HG03460 (cell line): ENCODE measurements around the gene GH2.
A peak's percentile ranks its signal among the peaks of the same experiment; 100 is the strongest.
"Not testable (repeated sequence)": the region's sequence is repeated elsewhere in the genome, so short reads cannot be mapped to it uniquely, and the experiment has no call there.

Experiments used
- ATAC-seq: cut with Tn5 transposase; IDR thresholded peaks from one replicate; pipeline ENCODE4 v1.9.1; 2021; ENCODE audit not compliant: unreplicated experiment

GH2 gene

DNA sequence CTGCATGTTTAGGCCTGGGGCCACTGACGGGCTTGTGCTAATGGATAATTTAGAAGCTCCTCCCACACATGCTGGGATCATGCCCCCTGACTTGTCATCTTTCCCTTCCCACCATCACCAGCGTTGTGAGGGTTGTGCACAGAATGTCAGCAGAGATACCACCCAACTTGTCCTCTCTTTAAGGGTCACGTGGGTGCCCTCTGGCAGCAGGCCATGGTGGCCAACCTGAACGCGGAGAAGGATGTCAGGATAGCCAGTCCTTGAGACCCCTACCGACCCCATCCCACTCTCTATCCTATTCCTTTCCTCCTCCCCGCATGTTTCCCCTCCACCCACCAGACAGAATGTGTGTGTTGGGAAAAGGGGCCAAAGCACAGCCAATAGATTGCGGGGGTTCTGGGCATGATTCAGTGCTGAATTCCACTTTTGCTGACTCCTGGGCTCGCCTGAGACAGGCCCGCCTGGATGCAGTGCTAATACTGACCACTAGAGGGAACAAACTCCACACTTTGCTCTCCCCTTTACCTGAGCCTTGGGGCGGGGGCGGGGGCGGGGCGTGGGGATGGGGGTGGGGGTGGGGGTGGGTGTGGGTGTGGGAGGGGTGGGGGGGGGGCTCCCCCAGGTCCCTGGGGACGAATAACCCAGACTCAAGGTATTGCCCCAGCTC, at the start of gene GH2:
Gene GH2, minus strand, starts transcription at position 10 of the 667 bp plus-strand sequence. CDS start 143 bp downstream, outside the sequence.
- no peak for ATAC-seq

DNA sequence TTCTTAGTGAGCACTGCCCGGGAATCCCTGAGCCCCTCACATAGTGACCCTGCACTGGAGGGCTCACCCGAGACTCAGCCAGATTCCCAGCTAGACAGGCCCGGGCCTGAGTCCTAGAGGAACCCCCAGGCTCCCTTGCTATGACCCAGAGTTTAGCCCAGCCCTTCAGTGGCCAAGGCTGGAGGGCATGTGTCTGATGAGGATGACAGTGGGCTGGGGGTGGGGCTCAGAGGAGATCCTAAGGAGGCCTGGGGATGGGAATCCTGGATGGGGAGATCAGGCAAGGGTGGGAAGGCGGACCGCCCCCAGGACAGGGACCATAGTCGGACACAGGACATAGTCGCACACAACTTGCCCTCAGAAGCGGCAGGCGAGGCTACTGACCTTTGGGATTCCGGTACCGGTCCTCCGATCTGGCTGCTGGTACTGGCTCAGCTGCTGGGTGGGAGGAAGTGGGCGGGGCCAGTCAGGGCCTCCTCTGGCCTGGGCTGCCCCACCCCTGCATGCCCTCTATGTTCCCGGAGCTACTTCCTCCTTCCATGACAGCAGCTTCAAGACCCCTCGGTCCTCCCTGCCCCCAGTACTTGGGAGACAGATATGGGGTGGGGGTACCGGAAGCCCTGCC, 49.3 kb upstream of the GH2 start:
- peak; percentile 41 for ATAC-seq

DNA sequence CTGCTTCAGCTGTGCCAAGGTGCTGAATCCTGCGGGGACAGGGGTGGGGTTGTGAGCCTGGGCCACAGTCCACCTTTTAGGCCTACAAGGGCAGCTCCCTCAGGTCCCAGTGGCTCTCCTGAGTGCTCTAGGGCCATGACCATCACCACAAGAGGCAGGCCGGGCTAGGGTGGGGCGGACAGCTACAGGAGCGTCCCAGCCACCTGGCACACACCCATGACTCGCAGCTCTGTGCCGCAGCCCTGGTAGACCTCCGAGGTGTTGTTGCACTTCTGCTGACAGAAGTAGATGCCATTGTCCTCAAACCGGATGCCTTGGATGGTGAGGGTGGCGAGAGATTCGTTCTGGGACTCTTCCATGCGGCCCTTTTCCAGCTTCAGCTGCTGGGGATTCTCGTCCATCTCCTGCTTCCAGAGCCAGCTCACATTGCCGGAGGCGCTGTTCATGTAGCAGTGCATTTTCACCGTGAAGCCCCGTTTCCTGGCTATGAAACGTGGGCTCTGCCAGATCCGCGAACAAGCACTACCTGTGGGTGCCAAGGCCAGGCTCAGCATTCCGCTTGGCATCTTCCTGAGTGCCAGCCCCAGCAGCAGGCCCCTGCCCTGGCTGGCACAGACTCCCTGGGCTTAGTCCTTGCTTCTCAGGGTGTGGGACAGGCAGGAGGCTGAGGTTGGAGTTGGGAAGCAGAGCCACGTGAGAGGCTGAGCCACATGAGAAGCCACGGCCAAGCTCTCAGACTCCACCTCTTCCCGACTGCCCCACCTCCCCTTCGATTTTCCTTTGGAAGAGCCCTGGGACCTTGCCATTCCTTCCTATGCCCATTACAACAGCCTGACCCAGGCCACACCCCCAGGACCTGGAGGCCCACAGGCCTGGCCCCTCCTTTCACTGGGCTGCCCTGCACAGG, 48.4 kb upstream of the GH2 start:
- no peak for ATAC-seq

DNA sequence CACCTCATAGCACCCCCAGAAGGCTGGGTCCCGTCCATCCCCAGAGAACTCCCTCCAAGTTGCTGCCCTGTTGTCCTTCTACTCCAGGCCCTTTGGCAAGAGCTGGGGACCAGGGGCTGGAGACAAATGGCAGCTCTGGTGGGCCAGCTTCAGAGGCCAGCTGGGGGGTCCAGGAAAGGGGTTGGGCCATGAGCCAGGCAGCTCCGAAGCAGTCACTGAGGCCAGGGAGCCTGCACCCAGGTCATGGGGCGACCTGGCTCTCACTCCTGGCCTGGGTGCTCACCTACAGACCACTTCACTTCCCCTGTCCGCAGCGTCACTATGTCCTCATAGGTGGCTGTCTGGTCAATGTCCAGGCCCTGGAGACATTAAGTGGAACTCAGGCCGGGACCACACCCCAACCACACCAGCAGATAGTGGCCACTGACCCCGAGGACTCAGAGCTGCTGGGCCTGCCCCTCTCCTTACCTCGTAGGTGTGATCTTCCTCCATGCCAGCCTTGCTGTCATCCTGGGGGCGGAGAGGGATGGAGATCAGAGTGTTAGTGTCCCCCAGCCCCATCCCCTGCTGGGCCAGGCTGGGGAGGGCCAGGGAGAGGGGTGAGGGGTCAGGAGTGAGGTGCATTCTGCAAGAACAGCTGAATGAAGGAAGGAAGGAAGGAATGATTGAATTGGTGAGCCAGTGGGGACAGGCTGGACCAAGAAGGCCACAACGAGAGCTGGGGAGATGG, 47.4 kb upstream of the GH2 start:
- no peak for ATAC-seq

DNA sequence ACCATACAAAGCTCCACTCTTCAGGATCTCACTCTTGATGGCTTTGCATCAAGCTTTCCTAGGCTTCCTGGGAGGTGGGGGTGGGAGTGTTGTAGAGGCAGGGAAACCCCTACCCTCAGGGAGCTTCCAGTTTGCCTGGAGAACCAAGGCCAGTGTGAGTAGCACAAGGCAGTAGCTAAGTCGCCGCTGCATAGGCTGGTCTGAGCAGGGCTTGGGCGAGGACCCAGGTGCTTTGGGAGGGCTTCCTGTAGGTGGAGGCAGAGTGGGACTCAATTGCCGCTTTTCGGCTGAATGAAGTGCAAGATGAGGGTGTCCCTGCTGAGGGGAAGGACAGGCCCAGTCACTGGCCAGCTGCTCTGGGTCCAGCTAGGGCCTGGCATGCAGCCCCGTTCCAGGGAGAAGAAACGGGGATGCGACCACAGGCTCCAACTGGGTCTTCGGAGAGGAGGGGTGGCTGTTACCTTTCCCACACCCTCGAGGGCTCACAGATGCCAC, 46.5 kb upstream of the GH2 start:
- ATAC-seq: no peak

DNA sequence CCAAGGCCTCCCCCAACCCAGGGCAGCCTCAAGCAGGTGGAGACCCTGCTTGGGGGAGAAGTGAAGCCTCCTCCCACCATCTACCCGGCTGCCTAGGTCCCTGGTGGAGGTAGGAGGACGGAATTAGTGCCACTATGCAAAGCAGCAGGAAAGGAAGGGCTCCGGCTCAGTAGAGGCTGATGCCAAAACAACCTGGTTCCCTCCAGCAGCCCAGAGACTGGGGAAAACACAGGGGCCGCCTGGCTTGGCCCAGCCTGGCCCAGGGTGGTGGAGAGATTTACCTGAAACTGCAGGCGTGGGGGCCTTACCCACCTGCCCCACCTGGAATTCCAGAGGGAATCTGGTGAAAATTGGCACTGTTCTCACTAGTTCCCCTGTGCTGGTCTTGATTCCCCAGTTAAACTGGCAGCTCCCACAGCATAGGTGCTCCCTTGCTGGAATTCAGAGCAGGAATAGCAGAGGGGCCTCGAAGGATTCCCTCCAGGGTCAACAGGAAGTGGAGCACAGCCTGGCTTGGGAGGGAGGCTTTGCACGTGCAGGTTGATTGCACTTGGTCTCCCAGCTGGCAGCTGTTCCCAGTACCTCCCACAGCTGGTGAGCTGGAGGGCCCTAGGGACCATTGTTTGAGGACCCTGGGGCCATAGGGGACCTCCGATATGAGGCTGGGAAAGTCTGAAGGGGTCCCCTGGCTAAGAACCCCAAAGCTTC, 45.9 kb upstream of the GH2 start:
- ATAC-seq: no peak

DNA sequence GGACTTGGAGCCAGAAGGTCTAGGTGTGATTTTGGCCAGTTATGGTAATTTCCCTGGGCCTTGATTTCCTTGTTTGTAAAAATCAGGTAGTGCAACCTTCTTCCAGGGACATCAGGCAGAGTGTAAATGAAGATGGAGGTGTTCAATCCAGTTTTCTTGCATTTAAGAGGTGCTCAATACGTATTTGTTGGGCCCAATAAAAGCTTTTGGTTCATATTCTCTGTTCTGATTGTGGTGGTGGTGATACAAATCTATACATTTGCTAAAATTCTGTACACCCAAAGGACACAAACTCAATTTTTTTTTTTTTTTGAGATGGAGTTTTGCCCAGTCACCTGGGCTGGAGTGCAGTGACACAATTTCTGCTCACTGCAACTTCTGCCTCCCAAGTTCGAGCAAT, 44.4 kb upstream of the GH2 start:
- ATAC-seq: no peak

DNA sequence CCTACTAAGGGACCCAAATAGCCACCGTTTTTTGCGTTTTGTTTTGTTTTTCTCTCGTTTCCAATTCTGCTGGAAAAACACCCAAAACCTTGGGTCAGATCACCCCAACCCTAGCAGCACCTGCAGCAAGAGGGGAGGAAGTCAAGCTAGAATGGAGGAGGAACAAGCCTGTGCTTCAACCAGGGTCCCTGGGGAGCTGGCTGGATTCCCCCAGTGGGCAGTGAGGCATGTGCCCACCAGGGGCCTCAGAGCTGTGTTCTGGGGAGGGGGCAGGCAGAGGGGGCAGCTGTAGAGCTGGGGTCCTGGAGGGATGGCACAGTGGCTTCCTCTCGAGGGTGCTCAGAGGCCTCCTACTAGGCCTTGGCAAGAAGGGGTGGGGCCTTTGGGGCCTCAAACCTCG, 43.9 kb upstream of the GH2 start:
- no peak for ATAC-seq

DNA sequence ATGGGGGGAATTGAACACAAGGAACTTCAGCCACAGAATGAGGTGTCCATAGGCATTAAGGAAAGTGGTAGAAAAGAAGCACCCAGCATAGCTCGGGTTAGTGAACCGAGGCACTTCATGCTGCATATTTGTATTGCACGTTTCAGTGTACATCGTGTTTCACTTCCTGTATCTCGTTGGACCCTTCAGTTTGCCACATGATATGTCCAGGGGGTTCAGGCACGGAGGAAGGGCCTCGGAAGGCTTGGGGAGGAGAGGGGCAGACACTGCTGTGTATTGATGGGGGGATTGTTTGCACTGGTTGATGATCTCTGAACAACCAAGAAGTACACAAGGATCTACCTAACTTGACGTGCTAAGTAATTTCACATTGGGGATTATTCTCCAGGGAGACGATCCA, 40.7 kb upstream of the GH2 start:
- peak; percentile 37 for ATAC-seq

DNA sequence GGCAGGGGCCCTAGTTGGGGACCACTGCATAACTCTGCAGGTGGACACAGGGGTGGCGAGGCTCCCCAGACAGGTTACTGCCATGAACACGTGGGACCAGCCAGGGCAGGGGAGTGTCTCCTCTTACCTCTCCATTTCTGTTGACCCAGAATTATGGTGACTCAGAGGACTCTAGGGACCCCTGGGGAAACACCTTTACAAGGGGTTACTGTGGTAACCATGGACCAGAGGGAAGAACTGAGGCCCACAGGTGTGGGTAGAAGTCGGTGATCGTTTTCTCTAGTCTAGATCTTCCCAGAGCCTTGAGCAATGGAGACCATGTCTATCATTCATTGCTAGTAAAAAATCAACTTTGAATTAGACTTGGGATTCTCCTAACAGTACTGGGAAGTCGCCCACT, 39.0 kb upstream of the GH2 start:
- ATAC-seq: not testable (repeated sequence)

DNA sequence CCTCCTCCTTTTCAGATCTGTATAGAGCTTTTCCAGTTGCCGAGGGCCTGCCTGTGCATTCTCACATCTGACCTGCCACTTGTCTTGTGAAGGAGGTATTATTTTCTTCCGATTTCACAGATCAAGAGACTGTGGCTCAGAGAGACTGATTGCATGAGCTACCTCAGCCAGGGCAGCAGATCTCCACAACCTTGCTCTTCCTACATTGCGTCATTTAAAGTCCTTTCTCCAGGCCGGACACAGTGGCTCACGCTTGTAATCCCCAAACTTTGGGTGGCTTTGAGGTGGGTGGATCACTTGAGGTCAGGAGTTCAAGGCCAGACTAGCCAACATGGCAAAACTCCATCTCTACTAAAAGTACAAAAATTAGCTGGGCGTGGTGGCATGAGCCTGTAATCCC, 38.3 kb upstream of the GH2 start:
- ATAC-seq: not testable (repeated sequence)

DNA sequence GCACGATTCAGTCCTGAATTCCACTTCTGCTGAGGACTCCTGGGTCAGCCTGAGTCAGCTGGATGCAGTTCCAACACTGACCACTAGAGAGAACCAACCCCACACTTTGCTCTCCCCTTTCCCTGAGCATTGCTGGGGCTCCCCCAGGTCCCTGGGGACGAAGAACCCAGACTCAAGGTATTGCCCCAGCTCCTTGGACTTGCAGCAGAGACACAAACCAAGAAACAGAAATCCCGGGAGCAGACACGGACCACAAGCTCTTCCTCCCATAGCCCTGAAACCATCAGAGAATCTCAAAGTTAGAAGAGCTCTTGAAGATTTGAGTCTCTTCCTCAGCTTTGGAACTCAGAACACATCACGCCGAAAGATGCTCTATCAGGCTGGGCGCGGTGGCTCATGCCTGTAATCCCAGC, 37.6 kb upstream of the GH2 start:
- peak; percentile 45 for ATAC-seq

DNA sequence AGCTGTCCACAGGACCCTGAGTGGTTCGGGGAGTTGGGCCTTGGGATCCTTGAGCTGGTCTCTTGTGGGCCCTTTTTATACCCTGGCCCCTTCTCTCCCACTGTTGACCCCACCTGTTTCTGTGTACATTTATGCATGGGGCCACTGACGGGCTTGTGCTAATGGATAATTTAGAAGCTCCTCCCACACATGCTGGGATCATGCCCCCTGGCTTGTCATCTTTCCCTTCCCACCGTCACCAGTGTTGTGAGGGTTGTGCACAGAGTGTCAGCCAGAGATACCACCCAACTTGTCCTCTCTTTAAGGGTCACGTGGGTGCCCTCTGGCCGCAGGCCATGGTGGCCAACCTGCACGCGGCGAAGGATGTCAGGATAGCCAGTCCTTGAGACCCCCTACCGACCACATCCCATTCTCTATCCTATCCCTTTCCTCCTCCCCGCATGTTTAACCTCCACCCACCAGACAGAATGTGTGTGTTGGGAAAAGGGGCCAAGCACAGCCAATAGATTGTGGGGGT, 37.1 kb upstream of the GH2 start, which contains the start of gene GH1:
Gene GH1, minus strand, starts transcription at position 51 of the 517 bp plus-strand sequence. CDS start 63 bp downstream, outside the sequence.
- not testable (repeated sequence) for ATAC-seq

DNA sequence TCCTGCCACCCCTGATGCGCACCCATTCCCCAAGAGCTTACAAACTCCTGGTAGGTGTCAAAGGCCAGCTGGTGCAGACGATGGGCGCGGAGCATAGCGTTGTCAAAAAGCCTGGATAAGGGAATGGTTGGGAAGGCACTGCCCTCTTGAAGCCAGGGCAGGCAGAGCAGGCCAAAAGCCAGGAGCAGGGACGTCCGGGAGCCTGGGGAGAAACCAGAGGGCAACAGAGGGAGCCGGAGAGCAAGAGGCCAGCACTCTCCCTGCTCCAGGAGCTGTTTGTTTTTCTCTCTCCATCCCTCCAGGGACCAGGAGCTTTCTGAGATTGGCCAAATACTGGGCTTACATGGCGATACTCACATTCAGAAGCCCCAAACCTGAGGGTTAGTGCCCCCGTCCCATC, 36.6 kb upstream of the GH2 start:
- no peak for ATAC-seq

DNA sequence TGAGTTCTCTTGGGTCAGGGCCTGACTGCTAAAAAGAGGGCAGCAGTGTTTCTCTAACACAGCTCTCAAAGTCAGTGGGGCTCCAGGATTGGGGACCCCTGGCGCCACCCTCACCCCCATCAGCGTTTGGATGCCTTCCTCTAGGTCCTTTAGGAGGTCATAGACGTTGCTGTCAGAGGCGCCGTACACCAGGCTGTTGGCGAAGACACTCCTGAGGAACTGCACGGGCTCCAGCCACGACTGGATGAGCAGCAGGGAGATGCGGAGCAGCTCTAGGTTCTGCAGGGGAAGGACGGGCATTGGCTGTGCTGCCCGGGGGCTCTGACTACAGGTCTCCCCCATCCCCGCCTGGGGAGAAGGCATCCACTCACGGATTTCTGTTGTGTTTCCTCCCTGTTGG, 35.9 kb upstream of the GH2 start:
- no peak for ATAC-seq

DNA sequence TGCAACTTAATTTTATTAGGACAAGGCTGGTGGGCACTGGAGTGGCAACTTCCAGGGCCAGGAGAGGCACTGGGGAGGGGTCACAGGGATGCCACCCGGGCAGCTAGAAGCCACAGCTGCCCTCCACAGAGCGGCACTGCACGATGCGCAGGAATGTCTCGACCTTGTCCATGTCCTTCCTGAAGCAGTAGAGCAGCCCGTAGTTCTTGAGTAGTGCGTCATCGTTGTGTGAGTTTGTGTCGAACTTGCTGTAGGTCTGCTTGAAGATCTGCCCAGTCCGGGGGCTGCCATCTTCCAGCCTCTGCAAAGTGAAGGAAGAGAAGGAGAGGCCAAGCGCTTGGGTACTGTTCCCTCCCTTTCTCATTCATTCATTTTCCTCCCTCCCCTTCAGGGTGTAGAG, 35.5 kb upstream of the GH2 start:
- ATAC-seq: not testable (repeated sequence)

DNA sequence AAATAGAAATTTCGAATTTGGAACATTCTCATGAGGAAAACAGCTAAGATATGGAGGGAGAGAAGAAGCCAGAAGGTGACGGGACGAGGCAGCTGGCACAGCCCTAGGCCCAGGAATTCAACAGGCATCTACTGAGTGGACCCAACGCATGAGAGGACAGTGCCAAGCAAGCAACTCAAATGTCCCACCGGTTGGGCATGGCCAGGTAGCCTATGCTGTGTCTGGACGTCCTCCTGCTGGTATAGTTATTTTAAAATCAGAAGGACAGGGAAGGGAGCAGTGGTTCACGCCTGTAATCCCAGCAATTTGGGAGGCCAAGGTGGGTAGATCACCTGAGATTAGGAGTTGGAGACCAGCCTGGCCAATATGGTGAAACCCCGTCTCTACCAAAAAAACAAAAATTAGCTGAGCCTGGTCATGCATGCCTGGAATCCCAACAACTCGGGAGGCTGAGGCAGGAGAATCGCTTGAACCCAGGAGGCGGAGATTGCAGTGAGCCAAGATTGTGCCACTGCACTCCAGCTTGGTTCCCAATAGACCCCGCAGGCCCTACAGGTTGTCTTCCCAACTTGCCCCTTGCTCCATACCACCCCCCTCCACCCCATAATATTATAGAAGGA, 34.9 kb upstream of the GH2 start:
- ATAC-seq: no peak

DNA sequence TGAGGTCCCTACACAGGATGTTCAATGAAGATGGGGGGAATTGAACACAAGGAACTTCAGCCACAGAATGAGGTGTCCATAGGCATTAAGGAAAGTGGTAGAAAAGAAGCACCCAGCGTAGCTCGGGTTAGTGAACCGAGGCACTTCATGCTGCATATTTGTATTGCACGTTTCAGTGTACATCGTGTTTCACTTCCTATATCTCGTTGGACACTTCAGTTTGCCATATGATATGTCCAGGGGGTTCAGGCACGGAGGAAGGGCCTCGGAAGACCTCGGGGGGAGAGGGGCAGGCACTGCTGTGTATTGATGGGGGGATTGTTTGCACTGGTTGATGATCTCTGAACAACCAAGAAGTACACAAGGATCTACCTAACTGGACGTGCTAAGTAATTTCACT, 34.0 kb upstream of the GH2 start:
- not testable (repeated sequence) for ATAC-seq

DNA sequence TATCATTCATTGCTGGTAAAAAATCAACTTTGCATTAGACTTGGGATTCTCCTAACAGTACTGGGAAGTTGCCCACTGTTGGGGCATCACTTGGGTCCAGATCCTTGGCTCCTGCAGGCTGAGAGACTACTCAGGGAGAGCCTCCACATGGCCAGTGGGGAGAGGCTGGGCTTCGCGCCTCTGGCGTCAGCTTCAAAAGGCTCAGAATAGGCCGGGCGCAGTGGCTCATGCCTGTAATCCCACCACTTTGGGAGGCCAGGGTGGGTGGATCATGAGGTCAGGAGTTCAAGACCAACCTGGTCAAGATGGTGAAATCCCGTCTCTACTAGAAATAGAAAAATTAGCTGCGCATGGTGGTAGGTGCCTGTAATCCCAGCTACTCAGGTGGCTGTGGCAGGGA, 32.7 kb upstream of the GH2 start:
- no peak for ATAC-seq
